Natural killer cell treated with Interleukin-12 subunit alpha and Interleukin-12 subunit beta and Interleukin-15 and Interleukin-18, amount 100 ng/mL, for 72 hours (primary cell): ENCODE results near the gene WASHC3. TPM values are rescaled to one million over a fixed set of nuclear protein-coding genes. Genes with fewer than 3 reads are reported as not detected.

Source experiments
- ATAC-seq, 2 donors: fragments of 150-1000 bp; cut with Tn5 transposase in 1 of 2; sonication (Bioruptor Pico), chemical (Tn5 transposase) in 1 of 2; 2 replicates each; pipeline ENCODE4 v1.10.0; 2021
- DNase-seq: peaks from one replicate; pipeline ENCODE4 v3.0.0; 2022; ENCODE audit warnings: low spot score
- H3K27ac Mint-ChIP-seq, 2 donors: 1 replicate in 1 of 2; 2 replicates in 1 of 2; pipeline ENCODE4 v1.8.0; 2022; ENCODE audit warnings: mixed read lengths in 2 of 2, mild to moderate bottlenecking in 1 of 2, moderate library complexity in 1 of 2
- H3K27me3 Mint-ChIP-seq, 2 donors: 1 replicate in 1 of 2; 2 replicates in 1 of 2; pipeline ENCODE4 v1.8.0; 2022; ENCODE audit warnings: mixed read lengths in 2 of 2
- H3K36me3 Mint-ChIP-seq: one replicate; pipeline ENCODE4 v1.8.0; 2022; ENCODE audit warnings: mixed read lengths
- H3K4me1 Mint-ChIP-seq, 2 donors: 1 replicate in 1 of 2; 2 replicates in 1 of 2; pipeline ENCODE4 v1.8.0; 2022; ENCODE audit warnings: low read depth in 2 of 2, mixed read lengths in 2 of 2, mild to moderate bottlenecking in 1 of 2
- H3K4me3 Mint-ChIP-seq: one replicate; pipeline ENCODE4 v1.8.0; 2022; ENCODE audit warnings: mixed read lengths
- H3K9me3 Mint-ChIP-seq: 2 replicates; pipeline ENCODE4 v1.8.0; 2022; ENCODE audit warnings: mixed read lengths
- total RNA-seq, 2 donors: library from RNA; stranded (reverse); gene quantifications; one replicate each; pipeline ENCODE4 v1.2.3, GENCODE V29; 2022

Gene WASHC3
- total RNA-seq, 2 donors from 2014 or later, result 21.0 to 38.2 TPM

- peaks cover 9% of the 10 kb centered on the region in 2 donors for H3K27me3 Mint-ChIP-seq
- H3K27ac Mint-ChIP-seq, result no peak overlapping the region
- no peak overlapping the region for H3K4me3 Mint-ChIP-seq
- peaks cover 5% of the 10 kb centered on the region for H3K36me3 Mint-ChIP-seq
- peaks cover 12 to 20% of the 10 kb centered on the region in 2 donors for H3K4me1 Mint-ChIP-seq
- DNase-seq (no peak), ATAC-seq (no peak)
- no peaks in the 10 kb centered on the region for H3K9me3 Mint-ChIP-seq
These were observed 1.3 kb upstream of the WASHC3 start for GRCh38 chr12:102063069-102063468.

GRCh38 chr12:102062419-102062806 lies 622 bp upstream of the WASHC3 start:
- Mint-ChIP-seq H3K27me3 (peaks cover 9% of the 10 kb centered on the region in 2 donors), H3K4me3 (peak overlapping the region; percentile 99), H3K9me3 (no peaks in the 10 kb centered on the region), H3K27ac (peak overlapping the region; percentile 93 to 99), H3K4me1 (peaks cover 12 to 25% of the 10 kb centered on the region in 2 donors), H3K36me3 (peaks cover 9% of the 10 kb centered on the region)
- DNase-seq (no peak), ATAC-seq (no peak)

GRCh38 chr12:102061096-102061559 lies 663 bp downstream of the WASHC3 start:
- Mint-ChIP-seq H3K4me1 (peaks cover 15 to 25% of the 10 kb centered on the region in 2 donors), H3K4me3 (peak overlapping the region; percentile 99), H3K36me3 (peaks cover 18% of the 10 kb centered on the region), H3K27me3 (peaks cover 8 to 9% of the 10 kb centered on the region in 2 donors), H3K9me3 (no peaks in the 10 kb centered on the region), H3K27ac (peak overlapping the region; percentile 93 to 99)
- ATAC-seq (peak; percentile 34 to 38), DNase-seq (no peak)

GRCh38 chr12:102059343-102059742 lies 2.4 kb downstream of the WASHC3 start:
- Mint-ChIP-seq H3K27ac (no peak overlapping the region), H3K36me3 (peaks cover 24% of the 10 kb centered on the region), H3K9me3 (no peaks in the 10 kb centered on the region), H3K4me3 (no peak overlapping the region), H3K27me3 (peaks cover under 1 to 2% of the 10 kb centered on the region in 2 donors), H3K4me1 (peaks cover 15 to 30% of the 10 kb centered on the region in 2 donors)
- DNase-seq, result no peak
- no peak for ATAC-seq

GRCh38 chr12:102054345-102054744 lies 7.4 kb downstream of the WASHC3 start:
- Mint-ChIP-seq H3K36me3 (peaks cover 30% of the 10 kb centered on the region), H3K9me3 (no peaks in the 10 kb centered on the region), H3K27me3 (no peaks in the 10 kb centered on the region), H3K4me1 (peaks cover 10 to 25% of the 10 kb centered on the region in 2 donors), H3K4me3 (no peak overlapping the region), H3K27ac (no peak overlapping the region)
- no peak for ATAC-seq
- no peak for DNase-seq

- H3K27ac Mint-ChIP-seq, result no peak overlapping the region
- H3K27me3 Mint-ChIP-seq, result no peaks in the 10 kb centered on the region
- H3K4me3 Mint-ChIP-seq, result no peak overlapping the region
- H3K4me1 Mint-ChIP-seq, result peaks cover 10 to 17% of the 10 kb centered on the region in 2 donors
- H3K36me3 Mint-ChIP-seq, result peaks cover 25% of the 10 kb centered on the region
- ATAC-seq (peak; percentile 43 to 45), DNase-seq (no peak)
- H3K9me3 Mint-ChIP-seq, result no peaks in the 10 kb centered on the region
These were observed 8.8 kb downstream of the WASHC3 start for GRCh38 chr12:102053062-102053349.

- peaks cover 21% of the 10 kb centered on the region for H3K36me3 Mint-ChIP-seq
- no peak overlapping the region for H3K4me3 Mint-ChIP-seq
- no peaks in the 10 kb centered on the region for H3K9me3 Mint-ChIP-seq
- ATAC-seq (peak; percentile 45 to 48), DNase-seq (no peak)
- no peaks in the 10 kb centered on the region for H3K27me3 Mint-ChIP-seq
- H3K4me1 Mint-ChIP-seq, result peaks cover 10 to 12% of the 10 kb centered on the region in 2 donors
- peak overlapping the region; percentile 46 to 50 for H3K27ac Mint-ChIP-seq
These were observed 9.4 kb downstream of the WASHC3 start for GRCh38 chr12:102052192-102053061.

- ATAC-seq, result no peak
- peak overlapping the region; percentile 46 to 50 for H3K27ac Mint-ChIP-seq
- H3K27me3 Mint-ChIP-seq, result no peaks in the 10 kb centered on the region
- DNase-seq, result no peak
- no peaks in the 10 kb centered on the region for H3K9me3 Mint-ChIP-seq
- peaks cover 7 to 12% of the 10 kb centered on the region in 2 donors for H3K4me1 Mint-ChIP-seq
- H3K4me3 Mint-ChIP-seq, result no peak overlapping the region
- H3K36me3 Mint-ChIP-seq, result peaks cover 16% of the 10 kb centered on the region
These were observed 10.3 kb downstream of the WASHC3 start for GRCh38 chr12:102051431-102051965.

- Mint-ChIP-seq H3K27ac (peak overlapping the region; percentile 16 to 50), H3K36me3 (peaks cover 12% of the 10 kb centered on the region), H3K4me3 (no peak overlapping the region), H3K4me1 (peaks cover 7 to 12% of the 10 kb centered on the region in 2 donors), H3K27me3 (no peaks in the 10 kb centered on the region), H3K9me3 (no peaks in the 10 kb centered on the region)
- DNase-seq (no peak), ATAC-seq (no peak)
These were observed 10.9 kb downstream of the WASHC3 start for GRCh38 chr12:102050660-102051430.

- Mint-ChIP-seq H3K4me3 (no peak overlapping the region), H3K4me1 (no peaks in the 10 kb centered on the region), H3K27me3 (no peaks in the 10 kb centered on the region), H3K36me3 (no peaks in the 10 kb centered on the region), H3K9me3 (no peaks in the 10 kb centered on the region), H3K27ac (no peak overlapping the region)
- DNase-seq (no peak), ATAC-seq (no peak)
These were observed 17.9 kb downstream of the WASHC3 start for GRCh38 chr12:102043928-102044327.

GRCh38 chr12:102033991-102034745 lies 27.6 kb downstream of the WASHC3 start:
- Mint-ChIP-seq H3K4me3 (no peak overlapping the region), H3K36me3 (peaks cover 29% of the 10 kb centered on the region), H3K27me3 (no peaks in the 10 kb centered on the region), H3K27ac (no peak overlapping the region), H3K4me1 (no peaks in the 10 kb centered on the region), H3K9me3 (no peaks in the 10 kb centered on the region)
- DNase-seq (no peak), ATAC-seq (no peak)

GRCh38 chr12:102031852-102032251 lies 29.9 kb downstream of the WASHC3 start:
- H3K27me3 Mint-ChIP-seq, result no peaks in the 10 kb centered on the region
- peaks cover 27% of the 10 kb centered on the region for H3K36me3 Mint-ChIP-seq
- no peaks in the 10 kb centered on the region for H3K4me1 Mint-ChIP-seq
- no peaks in the 10 kb centered on the region for H3K9me3 Mint-ChIP-seq
- H3K4me3 Mint-ChIP-seq, result no peak overlapping the region
- no peak for ATAC-seq
- no peak overlapping the region for H3K27ac Mint-ChIP-seq
- no peak for DNase-seq

- Mint-ChIP-seq H3K27me3 (no peaks in the 10 kb centered on the region), H3K27ac (no peak overlapping the region), H3K9me3 (no peaks in the 10 kb centered on the region), H3K36me3 (peaks cover 7% of the 10 kb centered on the region), H3K4me3 (no peak overlapping the region), H3K4me1 (no peaks in the 10 kb centered on the region)
- ATAC-seq, result no peak
- no peak for DNase-seq
These were observed 32.6 kb downstream of the WASHC3 start for GRCh38 chr12:102029141-102029540.
